Left colon (tissue), 2 donors: ENCODE measurements around the gene EHD2. TPM values are rescaled to one million over a fixed set of nuclear protein-coding genes. Genes with fewer than 3 reads are reported as not detected.
"Not testable (repeated sequence)": the region's sequence is repeated elsewhere in the genome, so short reads cannot be mapped to it uniquely, and the experiment has no call there.

Experiments used
- ATAC-seq: fragments of 200-7000 bp; cut with Tn5 transposase; one replicate; pipeline ENCODE4 v1.9.1; 2020; ENCODE audit warnings: mild to moderate bottlenecking, moderate library complexity
- DNase-seq, 2 donors: peaks; one replicate each; pipeline ENCODE4 v3.0.0-alpha.2; 2020
- intact Hi-C, 2 donors: fragments of 100-400 bp; cut with DNase I in 1 of 2; cut with micrococcal nuclease in 1 of 2; formaldehyde crosslinking; loops; one replicate each; pipeline versions ENCODE4 v1.11.2 to v1.14.0; 2022; cut with DNase I, micrococcal nuclease
- total RNA-seq, 2 donors: library from RNA; stranded (reverse); fragmentation: NEBNext Ultra II Directional; extraction: Animal tissue kit (Norgen Biotek cat#: 25700); gene quantifications; one replicate each; pipeline ENCODE4 v1.2.1, GENCODE V29; 2021
- donor health status: DM: no; HTN: no; CAD: no.
- donor health status: DM: yes; HTN: yes; CAD: no.

EHD2 gene
- total RNA-seq, 2 donors from 2014 or later = 9.6 to 29.6 TPM

- ATAC-seq (peak; percentile 76), DNase-seq (no peak)
- intact Hi-C loops = no loop called here
These were observed 44.6 kb downstream of the EHD2 start for GRCh38 chr19:47757617-47758442.

- ATAC-seq (peak; percentile 78), DNase-seq (no peak)
- intact Hi-C loops = no loop called here
These were observed 45.2 kb downstream of the EHD2 start for GRCh38 chr19:47758443-47758804.

GRCh38 chr19:47760632-47760999 lies 47.4 kb downstream of the EHD2 start:
- ATAC-seq (no peak), DNase-seq (no peak)
- intact Hi-C loops = no loop called here

DNA sequence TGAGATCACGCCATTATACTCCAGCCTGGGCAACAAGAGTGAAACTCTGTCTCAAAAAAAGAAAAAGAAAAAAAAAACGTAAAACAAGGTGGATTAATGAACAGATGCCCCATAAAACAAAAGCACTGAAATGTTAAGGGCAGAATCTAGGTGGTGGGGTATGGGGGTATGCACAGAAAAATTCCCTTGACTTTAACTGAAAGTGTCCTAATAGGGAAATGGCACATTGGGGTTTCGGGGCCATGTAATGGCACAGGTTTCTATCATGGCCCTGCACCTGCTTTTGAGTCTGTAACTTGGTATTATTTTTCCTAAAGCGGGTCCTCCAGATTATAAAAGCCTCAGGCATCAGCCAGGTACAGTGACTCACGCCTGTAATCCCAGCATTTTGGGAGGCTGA lies 48.3 kb downstream of the EHD2 start:
- DNase-seq = no peak
- no peak for ATAC-seq
- intact Hi-C loops = no loop called here

DNA sequence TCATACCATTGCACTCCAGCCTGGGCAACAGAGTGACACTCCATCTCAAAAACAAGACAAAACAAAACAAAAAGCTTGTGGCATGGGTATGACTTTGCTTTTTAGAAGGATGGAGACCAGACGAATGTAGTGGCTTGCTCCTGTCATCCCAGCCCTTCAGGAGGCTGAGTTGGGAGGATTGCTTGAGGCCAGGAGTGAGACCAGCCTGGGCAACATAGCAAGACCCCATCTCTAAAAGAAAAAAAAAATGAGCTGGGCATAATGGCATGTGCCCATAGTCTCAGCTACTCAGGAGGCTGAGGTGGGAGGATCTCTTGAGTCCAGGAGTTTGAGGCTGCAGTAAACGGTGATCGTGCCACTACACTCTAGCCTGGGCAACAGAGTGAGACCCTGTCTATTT lies 48.9 kb downstream of the EHD2 start:
- ATAC-seq (no peak), DNase-seq (no peak)
- intact Hi-C loops = no loop called here

DNA sequence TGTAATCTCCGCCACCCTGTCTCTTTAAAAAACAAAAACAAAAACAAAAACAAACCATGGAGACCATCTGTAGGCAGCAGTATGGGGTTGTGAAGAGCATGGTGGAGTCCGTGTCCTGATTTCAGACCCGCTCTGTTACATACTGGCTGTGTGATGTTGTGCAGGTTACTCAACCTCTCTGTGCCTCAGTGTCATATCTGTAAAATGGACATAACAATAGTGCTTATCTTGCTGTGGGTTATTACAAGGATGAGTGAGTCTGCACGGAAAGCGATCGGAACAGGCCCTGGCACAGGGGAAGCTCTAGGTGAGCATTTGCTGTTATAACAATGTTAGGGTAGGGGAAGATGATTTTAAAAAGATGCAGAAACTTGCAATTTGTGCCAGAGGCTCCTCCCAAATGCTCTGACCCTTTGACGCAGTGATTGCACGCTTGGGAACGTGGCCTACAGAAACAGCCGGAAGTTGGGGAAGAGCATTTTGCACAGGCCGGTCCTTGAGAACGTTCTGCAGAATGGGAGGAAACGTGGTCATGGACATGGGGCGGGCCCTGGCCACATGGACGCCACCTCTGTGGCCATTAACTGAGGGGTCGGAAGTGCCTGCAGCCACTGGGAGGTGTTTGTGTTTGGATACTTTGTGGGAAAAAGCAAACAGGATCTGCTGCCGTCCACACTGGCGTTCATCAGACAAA lies 49.5 kb downstream of the EHD2 start:
- intact Hi-C loops = no loop called here
- ATAC-seq = no peak
- no peak for DNase-seq

GRCh38 chr19:47764705-47765104 lies 51.5 kb downstream of the EHD2 start:
- ATAC-seq, DNase-seq, intact Hi-C loops: not testable (repeated sequence)

GRCh38 chr19:47765523-47766358 lies 52.5 kb downstream of the EHD2 start:
- intact Hi-C loops = no loop called here
- DNase-seq = peak in 1 of 2 donors; percentile 83
- ATAC-seq = peak; percentile 63

DNA sequence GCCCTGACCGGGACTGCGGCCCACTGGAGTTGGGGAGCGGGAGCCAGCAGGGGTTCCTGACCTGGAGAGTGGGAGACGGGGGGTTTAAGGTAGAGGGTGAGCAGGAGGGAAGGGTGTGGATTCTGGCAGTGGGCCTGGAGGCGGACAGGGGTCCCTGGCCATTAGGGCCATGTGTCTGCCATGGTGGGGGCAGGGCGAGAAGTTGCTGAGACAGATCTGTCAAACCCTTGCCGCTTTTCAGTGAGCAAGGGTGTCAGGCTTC lies 53.1 kb downstream of the EHD2 start:
- no peak for ATAC-seq

DNA sequence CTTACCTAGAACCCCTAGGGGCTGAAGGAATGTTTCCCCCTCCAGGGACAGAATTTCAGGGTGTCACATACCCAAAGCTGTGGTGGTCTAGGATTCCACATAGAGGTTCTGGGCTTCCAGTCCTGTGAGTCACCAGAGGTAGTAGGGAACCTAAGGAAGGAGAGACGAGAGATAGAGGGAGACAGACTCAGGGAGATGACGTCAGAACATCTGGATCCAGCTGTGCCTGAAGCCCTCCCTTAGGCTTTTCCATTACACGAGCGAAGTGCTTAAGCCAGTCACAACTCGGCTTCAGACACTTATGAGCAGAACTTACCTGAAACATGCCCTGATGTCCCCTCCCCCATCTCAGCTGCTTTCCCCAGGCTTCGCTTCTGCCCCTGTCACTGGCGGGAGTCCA lies 53.4 kb downstream of the EHD2 start:
- DNase-seq = no peak
- no peak for ATAC-seq
- intact Hi-C loops = no loop called here

More for the DNA sequence above, 53.1 kb downstream of the EHD2 start:
- intact Hi-C loops = no loop called here
- no peak for DNase-seq

- intact Hi-C loops = no loop called here
These were observed 54.1 kb downstream of the EHD2 start for GRCh38 chr19:47767349-47767748.

DNA sequence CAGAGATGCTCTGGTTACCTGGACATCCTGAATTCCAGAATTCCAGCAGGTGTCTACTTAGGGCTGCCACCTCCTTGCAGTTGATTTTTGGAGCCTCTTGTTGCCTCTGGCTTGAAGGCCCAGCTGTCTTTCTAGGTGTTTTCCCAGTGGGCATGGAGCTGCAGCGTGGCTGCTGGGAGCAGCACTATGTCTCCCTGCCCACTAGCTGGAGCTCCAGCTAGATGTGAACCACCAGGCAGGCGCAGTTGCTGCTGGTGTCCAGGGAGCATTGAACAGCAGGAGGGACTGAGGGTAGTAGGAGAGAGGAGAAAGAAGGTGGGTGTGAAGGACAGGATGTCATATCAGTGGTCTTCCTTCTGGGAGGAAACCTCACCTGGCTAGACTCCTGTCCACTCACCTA lies 55.4 kb downstream of the EHD2 start:
- ATAC-seq (no peak), DNase-seq (no peak)
- intact Hi-C loops = no loop called here

More at GRCh38 chr19:47767349-47767748, 54.1 kb downstream of the EHD2 start:
- ATAC-seq = no peak
- DNase-seq = no peak

- no peak for DNase-seq
- ATAC-seq = no peak
- intact Hi-C loops = no loop called here
These were observed 56.3 kb downstream of the EHD2 start for GRCh38 chr19:47769534-47769933.

- ATAC-seq, intact Hi-C loops: not testable (repeated sequence)
These were observed 58.1 kb downstream of the EHD2 start for GRCh38 chr19:47771291-47771690.

DNA sequence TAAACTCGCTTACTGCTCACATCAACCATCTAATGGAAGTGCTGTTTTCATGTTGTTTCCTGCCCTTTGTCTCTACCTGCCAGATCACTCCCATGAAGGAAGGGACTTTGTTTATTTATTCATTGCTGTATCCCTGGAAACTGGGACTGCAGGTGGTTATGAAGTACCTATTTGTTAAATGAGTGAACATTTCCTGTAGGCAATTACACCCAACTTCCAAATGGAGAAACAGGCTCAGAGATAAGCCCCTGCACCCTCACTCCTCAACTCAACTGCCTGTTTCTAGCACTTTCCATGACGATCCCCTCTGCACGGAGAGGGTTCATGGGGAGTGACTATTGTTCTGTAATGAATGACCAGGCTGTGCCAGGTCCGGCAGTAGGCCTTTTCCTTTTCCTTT lies 63.3 kb downstream of the EHD2 start:
- intact Hi-C loops = no loop called here
- DNase-seq = no peak

More at GRCh38 chr19:47771291-47771690, 58.1 kb downstream of the EHD2 start:
- DNase-seq = not testable (repeated sequence)

GRCh38 chr19:47777245-47778048 lies 64.2 kb downstream of the EHD2 start:
- ATAC-seq (peak; percentile 58), DNase-seq (peak; percentile 59 to 62)
- intact Hi-C loops = not testable (repeated sequence)

More for the DNA sequence above, 63.3 kb downstream of the EHD2 start:
- ATAC-seq = peak; percentile 66

GRCh38 chr19:47778049-47778953 lies 65.1 kb downstream of the EHD2 start, which contains the start of gene SELENOW:
SELENOW (plus strand) TSS chr19:47778703; CDS start chr19:47778786, 83 bp downstream.
- peak; percentile 81 to 88 for DNase-seq
- ATAC-seq = peak; percentile 79
- intact Hi-C loops = no loop called here

GRCh38 chr19:47778954-47779351 lies 65.7 kb downstream of the EHD2 start:
- ATAC-seq (peak; percentile 20), DNase-seq (peak; percentile 52 to 65)
- intact Hi-C loops = no loop called here
